HG03354 (cell line): ENCODE measurements around the gene EHMT2.
A peak's percentile ranks its signal among the peaks of the same experiment; 100 is the strongest.

Experiments
- ATAC-seq: cut with Tn5 transposase; IDR thresholded peaks from one replicate; pipeline ENCODE4 v1.9.1; 2021; ENCODE audit warnings: mild to moderate bottlenecking; ENCODE audit not compliant: unreplicated experiment, poor library complexity, severe bottlenecking

The EHMT2 gene

GRCh38 chr6:31896856-31897611, 464 bp downstream of the EHMT2 start:
- ATAC-seq, result peak; percentile 7

GRCh38 chr6:31896493-31896855, 1.0 kb downstream of the EHMT2 start:
- no peak for ATAC-seq

GRCh38 chr6:31892821-31893220, 4.7 kb downstream of the EHMT2 start:
- ATAC-seq, result no peak

- ATAC-seq, result no peak
These were observed 8.0 kb downstream of the EHMT2 start for GRCh38 chr6:31889331-31889972.

GRCh38 chr6:31888276-31889258, 8.9 kb downstream of the EHMT2 start:
- no peak for ATAC-seq

GRCh38 chr6:31887173-31888007, 10.1 kb downstream of the EHMT2 start:
- no peak for ATAC-seq

GRCh38 chr6:31886541-31886991, 10.9 kb downstream of the EHMT2 start:
- ATAC-seq, result no peak

- no peak for ATAC-seq
These were observed 12.9 kb downstream of the EHMT2 start for GRCh38 chr6:31884528-31885035.

GRCh38 chr6:31883676-31884075, 13.8 kb downstream of the EHMT2 start:
- no peak for ATAC-seq

- no peak for ATAC-seq
These were observed 15.2 kb downstream of the EHMT2 start for GRCh38 chr6:31882344-31882743.

GRCh38 chr6:31881136-31881859, 16.2 kb downstream of the EHMT2 start:
- no peak for ATAC-seq

- no peak for ATAC-seq
These were observed 16.9 kb downstream of the EHMT2 start for GRCh38 chr6:31880616-31881015.

- ATAC-seq, result no peak
These were observed 17.6 kb downstream of the EHMT2 start for GRCh38 chr6:31879901-31880300.

GRCh38 chr6:31879143-31879542, 18.4 kb downstream of the EHMT2 start:
- no peak for ATAC-seq

- no peak for ATAC-seq
These were observed 18.8 kb downstream of the EHMT2 start, which contains the start of gene SLC44A4 for GRCh38 chr6:31878726-31879125. SLC44A4 (minus strand) TSS chr6:31878997; CDS start chr6:31878980, 17 bp downstream.

- ATAC-seq, result no peak
These were observed 19.3 kb downstream of the EHMT2 start for GRCh38 chr6:31878222-31878621.

- ATAC-seq, result no peak
These were observed 19.8 kb downstream of the EHMT2 start for GRCh38 chr6:31877651-31878161.

GRCh38 chr6:31877125-31877650, 20.3 kb downstream of the EHMT2 start:
- ATAC-seq, result no peak
